SH-SY5Y (cell line): ENCODE results near the gene ZNF649.

Experiments
- GATA2 ChIP-seq: IDR thresholded peaks from 2 replicates; pipeline ENCODE4 v1.6.1; 2011; ENCODE audit warnings: mild to moderate bottlenecking, low read depth, low read length
- GATA3 ChIP-seq: IDR thresholded peaks from 2 replicates; pipeline ENCODE4 v1.6.1; 2011; ENCODE audit warnings: low read depth, mild to moderate bottlenecking, low read length, moderate library complexity

DNA sequence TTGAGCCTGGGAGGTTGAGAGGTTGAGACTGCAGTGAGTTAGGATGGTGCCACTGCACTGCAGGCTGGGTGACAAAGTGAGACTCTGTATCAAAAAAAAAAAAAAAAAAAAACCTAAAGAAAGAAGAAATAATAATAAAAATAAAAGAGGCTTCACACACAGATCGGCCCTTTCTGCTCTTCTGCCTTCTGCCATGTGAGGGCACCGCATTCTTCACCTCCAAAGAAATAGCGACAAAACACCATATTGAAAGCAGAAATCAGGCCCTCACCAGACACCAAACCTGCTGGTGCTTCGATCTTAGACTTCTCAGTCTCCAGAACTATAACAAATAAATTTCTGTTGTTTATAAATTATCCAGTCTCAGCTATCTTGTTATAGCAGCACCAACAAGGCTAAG lies 3.0 kb downstream of the ZNF649 start:
- TF ChIP-seq GATA2 = no peak
- TF ChIP-seq GATA3 = no peak
